Stomach (tissue), 9 donors: ENCODE data around the gene SESTD1. TPM values are rescaled to one million over a fixed set of nuclear protein-coding genes. Genes with fewer than 3 reads are reported as not detected.
"Not testable (repeated sequence)": the region's sequence is repeated elsewhere in the genome, so short reads cannot be mapped to it uniquely, and the experiment has no call there.

Source experiments
- DNase-seq, 2 donors: peaks; one replicate each; pipeline versions ENCODE4 v3.0.0 to v3.0.0-alpha.2; 2013 to 2019
- H3K27ac ChIP-seq, 5 donors: fragments of 200-600 bp in 4 of 5; sonication (generic) in 4 of 5; one replicate each; pipeline ENCODE4 v1.5.1; 2013 to 2019; ENCODE audit warnings: mild to moderate bottlenecking in 1 of 5, moderate library complexity in 1 of 5
- H3K27me3 ChIP-seq, 3 donors: fragments of 200-600 bp; sonication (generic); one replicate each; pipeline ENCODE4 v1.5.1; 2017 to 2019; ENCODE audit warnings: mixed run types in 1 of 3
- H3K36me3 ChIP-seq, 4 donors: fragments of 200-600 bp; sonication (generic); 1 replicate in 3 of 4; 2 replicates in 1 of 4; pipeline ENCODE4 v1.5.1; 2016 to 2019
- H3K4me1 ChIP-seq, 4 donors: fragments of 200-600 bp; sonication (generic); one replicate each; pipeline ENCODE4 v1.5.1; 2016 to 2019
- H3K4me3 ChIP-seq, 4 donors: fragments of 200-600 bp; sonication (generic) in 3 of 4; one replicate each; pipeline ENCODE4 v1.5.1; 2016 to 2019; ENCODE audit warnings: mild to moderate bottlenecking in 1 of 4
- H3K9me3 ChIP-seq, 4 donors: fragments of 200-600 bp; sonication (generic); one replicate each; pipeline ENCODE4 v1.5.1; 2016 to 2019
- CTCF ChIP-seq, 7 experiments: fragments of 450-650 bp in 4 of 7; fragments of 200-600 bp in 3 of 7; sonication (generic) in 3 of 7; IDR thresholded peaks; one replicate each; pipeline ENCODE4 v1.5.1; 2016 to 2019; ENCODE audit warnings: antibody characterized with exemption in 7 of 7, control low read depth in 2 of 7, mild to moderate bottlenecking in 1 of 7
- EP300 ChIP-seq: sonication (generic); formaldehyde crosslinking; IDR thresholded peaks from one replicate; pipeline ENCODE4 v1.6.1; 2017; ENCODE audit warnings: antibody characterized with exemption
- POLR2A ChIP-seq, 4 donors: fragments of 450-650 bp; IDR thresholded peaks; one replicate each; pipeline ENCODE4 v1.6.1; 2016; ENCODE audit warnings: antibody characterized with exemption in 4 of 4, control low read depth in 2 of 4, mild to moderate bottlenecking in 1 of 4, moderate library complexity in 1 of 4
- POLR2AphosphoS5 ChIP-seq, 3 donors: sonication (generic); formaldehyde crosslinking; IDR thresholded peaks; one replicate each; pipeline ENCODE4 v1.6.1; 2016; ENCODE audit warnings: antibody characterized with exemption in 3 of 3
- WGBS, 5 donors: extraction: QIAGEN DNeasy Blood & Tissue Kit in 3 of 5; methylation state at CpG; one replicate each; pipeline versions ENCODE4 v1.1.5 to v1.1.7; 2013 to 2018; 5-methylcytosine and 5-hydroxymethylcytosine counted together
- intact Hi-C: fragments of 100-400 bp; cut with DNase I; formaldehyde crosslinking; loops from one replicate; pipeline ENCODE4 v1.15.1; 2023; ENCODE audit warnings: low total_unique reads
- polyA plus RNA-seq, 3 donors: library from polyadenylated mRNA; stranded (reverse); fragments of 200-250 nt; gene quantifications; one replicate each; pipeline ENCODE4 v1.2.3, GENCODE V29; 2013
- total RNA-seq, 5 donors: library from RNA; depleted of rRNA; stranded (reverse); fragments of >200 nt; gene quantifications; one replicate each; pipeline versions ENCODE4 v1.1.0 to v1.2.3, GENCODE V29; 2014 to 2016
- donor health status: healthy with polysubstance abuse.
- donor health status: Bipolar disorder and iron deficiency.
- donor health status: healthy.

The SESTD1 gene
- total and polyA plus RNA-seq, 8 donors: 7.4 to 159 (median 26.2) TPM

- 89 to 93% (median 91%) methylated on average over 2 of the region's 2 CpGs for WGBS, 5 donors
- no peaks in the 10 kb centered on the region for H3K27me3 ChIP-seq
- H3K4me3 ChIP-seq: no peak overlapping the region
- TF ChIP-seq EP300: no peak
- no peak for TF ChIP-seq POLR2AphosphoS5 (IDR thresholded peaks at IDR 0.05)
- TF ChIP-seq CTCF (IDR thresholded peaks at IDR 0.05): no peak
- no peak for TF ChIP-seq POLR2A (IDR thresholded peaks at IDR 0.05)
- DNase-seq: no peak
- no peaks in the 10 kb centered on the region for H3K9me3 ChIP-seq
- H3K27ac ChIP-seq: no peak overlapping the region
- H3K4me1 ChIP-seq: peaks cover 0 to 13% (median 3%) of the 10 kb centered on the region in 4 donors
- no peaks in the 10 kb centered on the region for H3K36me3 ChIP-seq
- intact Hi-C loops: no loop called here
Measured at GRCh38 chr2:179059026-179059700, 205.5 kb downstream of the SESTD1 start.

GRCh38 chr2:179057737-179058136 is 206.9 kb downstream of the SESTD1 start:
- TF ChIP-seq CTCF (IDR thresholded peaks at IDR 0.05) (no peak), POLR2A (IDR thresholded peaks at IDR 0.05) (no peak), POLR2AphosphoS5 (IDR thresholded peaks at IDR 0.05) (no peak), EP300 (no peak)
- intact Hi-C loops: no loop called here
- Histone ChIP-seq H3K27me3 (no peaks in the 10 kb centered on the region), H3K36me3 (no peaks in the 10 kb centered on the region), H3K27ac (no peak overlapping the region), H3K4me3 (no peak overlapping the region), H3K9me3 (no peaks in the 10 kb centered on the region), H3K4me1 (peaks cover 0 to 13% (median 3%) of the 10 kb centered on the region in 4 donors)
- 85 to 97% (median 92%) methylated on average over 5 of the region's 5 CpGs for WGBS, 5 donors
- DNase-seq: no peak

GRCh38 chr2:179053568-179053967 is 211.1 kb downstream of the SESTD1 start:
- H3K27me3 ChIP-seq, H3K36me3 ChIP-seq, H3K27ac ChIP-seq, H3K4me3 ChIP-seq, intact Hi-C loops, DNase-seq, H3K9me3 ChIP-seq: not testable (repeated sequence)
- H3K4me1 ChIP-seq: peaks cover 0 to 36% (median 15%) of the 10 kb centered on the region in 4 donors
- WGBS, 5 donors: 87 to 94% (median 90%) methylated on average over 3 of the region's 3 CpGs

Other genes starting within 250 kb of the SESTD1 start
- gene CCDC141, start 214.7 kb downstream of the SESTD1 start, total RNA-seq: 10 to 100 TPM in 1 of 5 donors, 1 to 10 TPM in 3, under 1 TPM in 1; 0.58 to 12.5 (median 1.2) TPM
- gene CCDC141, start 214.7 kb downstream of the SESTD1 start, polyA plus RNA-seq: under 1 TPM in 2 of 3 donors, not detected in 1; 0.10 to 0.12 TPM